ENCODE data around the gene MOAP1. TPM values are rescaled to one million over a fixed set of nuclear protein-coding genes. Genes with fewer than 3 reads are reported as not detected.

Gene MOAP1
- total RNA-seq, 4 donors from 2014 or later, result 12.6 to 31.6 (median 27.4) TPM

DNA sequence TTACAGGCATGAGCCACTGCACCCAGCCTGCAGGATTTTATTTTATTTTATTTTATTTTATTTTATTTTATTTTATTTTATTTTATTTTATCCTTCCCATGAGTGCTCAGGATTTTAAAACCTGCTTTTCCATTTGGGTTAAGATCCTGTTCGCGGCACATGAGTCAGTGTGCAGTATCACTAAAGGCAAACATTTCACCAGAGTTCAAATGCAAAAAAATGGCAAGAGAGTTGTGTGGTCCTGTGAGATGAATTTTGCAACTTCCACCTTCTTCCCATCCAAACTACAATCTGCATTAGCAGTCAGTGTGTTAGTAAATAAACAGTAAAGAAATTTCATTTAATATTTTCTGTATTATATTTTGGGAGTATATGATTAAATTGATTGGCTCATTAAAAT is 29.0 kb downstream of the MOAP1 start:
- TF ChIP-seq, protein P1, sequence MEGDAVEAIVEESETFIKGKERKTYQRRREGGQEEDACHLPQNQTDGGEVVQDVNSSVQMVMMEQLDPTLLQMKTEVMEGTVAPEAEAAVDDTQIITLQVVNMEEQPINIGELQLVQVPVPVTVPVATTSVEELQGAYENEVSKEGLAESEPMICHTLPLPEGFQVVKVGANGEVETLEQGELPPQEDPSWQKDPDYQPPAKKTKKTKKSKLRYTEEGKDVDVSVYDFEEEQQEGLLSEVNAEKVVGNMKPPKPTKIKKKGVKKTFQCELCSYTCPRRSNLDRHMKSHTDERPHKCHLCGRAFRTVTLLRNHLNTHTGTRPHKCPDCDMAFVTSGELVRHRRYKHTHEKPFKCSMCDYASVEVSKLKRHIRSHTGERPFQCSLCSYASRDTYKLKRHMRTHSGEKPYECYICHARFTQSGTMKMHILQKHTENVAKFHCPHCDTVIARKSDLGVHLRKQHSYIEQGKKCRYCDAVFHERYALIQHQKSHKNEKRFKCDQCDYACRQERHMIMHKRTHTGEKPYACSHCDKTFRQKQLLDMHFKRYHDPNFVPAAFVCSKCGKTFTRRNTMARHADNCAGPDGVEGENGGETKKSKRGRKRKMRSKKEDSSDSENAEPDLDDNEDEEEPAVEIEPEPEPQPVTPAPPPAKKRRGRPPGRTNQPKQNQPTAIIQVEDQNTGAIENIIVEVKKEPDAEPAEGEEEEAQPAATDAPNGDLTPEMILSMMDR (IDR thresholded peaks at IDR 0.05; ENCODE audit: low read depth), result no peak

DNA sequence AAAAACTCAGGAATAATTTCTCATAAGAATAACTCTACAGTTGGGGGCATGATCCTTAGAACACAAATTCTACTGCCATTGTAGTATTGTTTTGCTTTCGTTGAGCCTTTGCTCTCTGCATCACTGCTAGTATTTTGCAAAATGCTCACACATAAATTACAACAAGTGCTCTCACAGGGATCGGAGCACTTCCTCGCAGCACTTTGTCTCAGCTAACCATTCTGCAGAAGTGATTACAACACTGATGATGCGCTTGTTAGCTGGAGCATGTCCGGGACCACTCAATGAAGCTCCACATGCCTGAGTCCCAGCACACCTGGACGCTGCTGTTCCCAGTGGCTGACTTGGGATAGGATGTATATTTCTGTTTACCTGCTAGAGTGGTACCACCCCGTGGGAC is 31.6 kb downstream of the MOAP1 start:
- TF ChIP-seq, protein P1 (IDR thresholded peaks at IDR 0.05; ENCODE audit: low read depth), result no peak

DNA sequence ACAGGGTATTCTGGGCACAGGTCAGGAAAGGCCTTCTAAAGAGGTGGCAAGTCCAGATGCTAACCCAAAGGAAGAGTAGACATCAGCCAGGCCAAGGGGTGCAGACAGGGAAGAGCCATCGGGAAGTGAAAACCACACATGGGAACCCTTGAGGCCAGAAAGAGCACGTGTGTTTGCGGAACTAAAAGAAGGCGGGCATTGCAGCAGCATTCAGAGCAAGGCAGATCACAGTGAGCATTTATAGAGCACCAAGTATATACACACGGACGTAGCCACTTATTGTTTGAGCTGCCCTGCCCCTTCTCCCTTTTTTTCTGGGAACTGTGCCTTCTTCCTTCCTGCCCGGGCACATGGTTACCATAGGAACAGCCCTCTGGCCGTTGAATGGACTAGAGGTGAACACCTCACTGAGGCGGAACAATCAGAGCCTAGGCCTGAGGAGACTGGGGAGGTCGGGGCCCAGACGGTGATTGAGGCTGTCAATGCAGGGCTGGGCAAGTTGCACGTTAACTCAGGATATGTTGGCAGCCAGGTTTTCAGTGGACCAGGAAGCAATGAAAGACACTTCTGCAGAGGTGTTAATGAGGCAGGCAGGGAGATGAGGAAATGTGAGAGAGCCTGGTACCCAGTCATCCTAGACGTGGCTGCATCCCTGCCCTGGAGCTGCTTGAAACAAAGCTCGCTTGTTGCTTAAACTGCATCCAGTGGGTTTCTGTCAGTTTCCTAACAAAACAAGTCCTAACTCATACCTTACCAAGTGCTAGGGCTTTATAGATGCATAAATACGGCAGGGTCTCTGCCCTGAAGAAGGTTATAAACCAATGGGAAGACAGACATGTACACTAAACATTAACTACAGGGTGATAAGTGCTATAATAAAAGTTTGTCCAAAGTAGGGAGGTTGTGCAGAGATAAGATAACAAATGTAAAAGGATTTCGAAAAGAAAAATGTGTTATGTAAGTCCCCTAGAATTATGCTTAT is 34.2 kb downstream of the MOAP1 start:
- TF ChIP-seq, protein P1 (IDR thresholded peaks at IDR 0.05; ENCODE audit: low read depth), result no peak

DNA sequence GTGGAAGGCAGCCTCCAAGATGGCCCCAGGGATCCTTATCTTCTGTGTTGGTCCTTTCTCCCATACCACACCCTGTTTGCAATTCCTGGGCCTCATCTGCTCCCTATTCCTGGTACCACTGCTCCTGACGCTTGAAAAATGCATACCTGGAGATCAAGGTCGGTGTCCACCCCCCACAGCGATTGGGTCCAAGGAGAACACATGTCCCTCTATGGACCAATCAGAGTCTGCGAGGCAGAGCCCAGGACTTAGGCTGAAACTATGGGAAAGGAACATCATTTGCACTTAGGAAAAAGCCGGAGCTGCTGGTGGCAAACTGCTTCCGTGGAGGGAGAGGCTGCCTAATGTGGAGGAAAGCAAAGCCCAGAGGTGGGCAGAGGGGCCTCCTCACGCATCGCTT is 35.7 kb downstream of the MOAP1 start:
- TF ChIP-seq, protein P1 (IDR thresholded peaks at IDR 0.05; ENCODE audit: low read depth), result no peak

DNA sequence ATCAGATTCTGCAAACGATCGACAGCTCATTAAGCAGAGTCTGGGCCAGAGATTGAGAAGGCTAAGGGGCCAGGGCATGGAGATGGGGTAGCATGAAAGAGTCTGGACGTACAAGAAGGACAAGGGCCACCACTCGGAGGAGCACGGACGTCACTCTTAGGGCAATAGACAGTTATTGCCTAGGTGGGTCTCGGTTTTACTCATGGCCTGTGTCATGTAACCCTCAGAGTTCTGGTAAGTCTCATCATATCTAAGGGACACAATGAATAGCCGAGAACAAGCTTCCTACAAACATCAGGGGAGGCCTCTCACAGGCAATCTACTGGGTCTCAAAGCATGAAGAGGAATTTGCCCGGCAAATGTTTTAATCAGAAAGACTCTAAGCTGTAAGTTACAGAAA is 38.6 kb downstream of the MOAP1 start:
- TF ChIP-seq, protein P1 (IDR thresholded peaks at IDR 0.05; ENCODE audit: low read depth), result no peak

DNA sequence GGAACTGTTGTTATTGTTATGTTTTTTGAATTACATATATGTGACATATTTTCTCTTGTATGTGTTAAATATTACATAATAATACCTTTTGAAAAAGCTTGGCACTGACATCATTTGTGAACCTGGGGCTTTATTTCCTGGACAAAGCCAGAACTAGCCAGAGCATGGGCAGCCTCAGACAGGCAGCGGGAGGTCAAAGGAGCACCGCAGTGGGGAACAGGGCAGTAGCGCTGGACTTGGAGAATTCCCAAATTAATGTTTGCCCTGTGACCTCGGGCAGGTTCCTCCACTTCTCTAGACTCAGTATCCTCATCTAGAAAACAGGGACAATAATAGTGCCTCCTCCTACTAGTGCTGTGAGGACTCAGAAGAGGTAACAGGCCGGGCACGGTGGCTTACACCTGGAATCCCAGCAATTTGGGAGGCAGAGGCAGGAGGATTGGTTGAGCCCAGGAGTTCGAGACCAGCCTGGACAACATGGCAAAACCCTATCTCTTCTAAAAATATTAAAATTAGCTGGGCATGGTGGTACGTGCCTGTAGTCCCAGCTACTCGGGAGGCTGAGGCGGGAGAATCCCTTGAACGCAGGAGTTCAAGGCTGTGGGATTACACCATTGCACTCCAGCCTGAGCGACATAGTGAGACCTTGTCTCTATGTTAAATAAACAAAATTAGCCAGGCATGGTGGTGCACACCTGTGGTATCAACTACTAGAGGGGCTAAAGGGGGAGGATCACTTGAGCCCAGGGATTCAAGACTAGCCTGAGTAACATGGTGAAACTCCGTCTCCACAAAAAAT is 41.6 kb downstream of the MOAP1 start:
- TF ChIP-seq, protein P1 (IDR thresholded peaks at IDR 0.05; ENCODE audit: low read depth), result no peak

DNA sequence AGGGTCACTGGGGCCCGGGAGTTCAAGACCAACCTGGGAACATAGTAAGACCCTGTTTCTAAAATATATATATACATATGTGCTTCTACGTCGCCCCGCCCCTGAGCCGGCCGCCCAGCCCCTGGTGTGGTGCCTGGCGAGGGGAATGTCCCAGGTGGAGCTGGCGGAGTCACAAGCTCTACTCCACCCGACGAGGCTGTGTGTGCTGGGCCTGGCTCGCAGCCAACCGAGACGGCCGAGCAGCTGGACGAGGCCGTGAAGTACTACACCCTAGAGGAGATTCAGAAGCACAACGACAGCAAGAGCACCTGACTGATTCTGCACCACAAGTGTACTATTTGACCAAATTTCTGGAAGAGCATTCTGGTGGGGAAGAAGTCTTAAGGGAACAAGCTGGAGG is 46.8 kb downstream of the MOAP1 start:
- TF ChIP-seq, protein P1 (IDR thresholded peaks at IDR 0.05; ENCODE audit: low read depth), result no peak

All from subcutaneous adipose tissue (tissue), 4 donors.